Calu3 (cell line): ENCODE results near the gene SSU72. TPM values are rescaled to one million over a fixed set of nuclear protein-coding genes. Genes with fewer than 3 reads are reported as not detected.

Source experiments
- BruUV-seq: library from RNA; stranded (reverse); fragments of 400-500 nt; replicated peaks from 2 replicates; lab custom pipeline; 2021; lab: Mats Ljungman, UMichigan
- CTCF ChIA-PET: fragments of 300-600 bp; sonication (Branson Sonifier 250); formaldehyde crosslinking; loops from one replicate; lab custom pipeline; 2022; ENCODE audit warnings: antibody characterized with exemption; lab: Charles Lee
- DNase-seq: peaks from one replicate; pipeline ENCODE4 v3.0.0; 2022
- H3K27ac Mint-ChIP-seq: one replicate; pipeline ENCODE4 v1.8.0; 2022; ENCODE audit warnings: mixed read lengths; ENCODE audit not compliant: unreplicated experiment
- H3K27me3 Mint-ChIP-seq: one replicate; pipeline ENCODE4 v1.8.0; 2022; ENCODE audit warnings: mixed read lengths; ENCODE audit not compliant: unreplicated experiment
- H3K36me3 Mint-ChIP-seq: one replicate; pipeline ENCODE4 v1.8.0; 2022; ENCODE audit warnings: mild to moderate bottlenecking, moderate library complexity, mixed read lengths; ENCODE audit not compliant: insufficient read depth, unreplicated experiment
- H3K4me1 Mint-ChIP-seq: one replicate; pipeline ENCODE4 v1.8.0; 2022; ENCODE audit warnings: mild to moderate bottlenecking, low read depth, mixed read lengths; ENCODE audit not compliant: unreplicated experiment
- H3K4me3 Mint-ChIP-seq: one replicate; pipeline ENCODE4 v1.8.0; 2022; ENCODE audit warnings: mild to moderate bottlenecking, low read depth, moderate library complexity, mixed read lengths; ENCODE audit not compliant: unreplicated experiment
- H3K9me3 Mint-ChIP-seq: one replicate; pipeline ENCODE4 v1.8.0; 2022; ENCODE audit warnings: low read depth, mixed read lengths; ENCODE audit not compliant: unreplicated experiment
- intact Hi-C: fragments of 100-400 bp; cut with micrococcal nuclease; formaldehyde crosslinking; loops from one replicate; pipeline ENCODE4 v1.10.0; 2022; ENCODE audit not compliant: unreplicated experiment
- total RNA-seq: library from RNA; stranded (reverse); gene quantifications from 2 replicates; pipeline ENCODE4 v1.2.3, GENCODE V29; 2022
- TF ChIP-seq, protein P1 (sequence below): fragments of 200-600 bp; IDR thresholded peaks from one replicate; pipeline ENCODE4 v1.8.0; 2022; ENCODE audit warnings: antibody characterized with exemption; ENCODE audit not compliant: unreplicated experiment

Gene SSU72
- total RNA-seq, 1 experiment from 2014 or later = 105 TPM

DNA sequence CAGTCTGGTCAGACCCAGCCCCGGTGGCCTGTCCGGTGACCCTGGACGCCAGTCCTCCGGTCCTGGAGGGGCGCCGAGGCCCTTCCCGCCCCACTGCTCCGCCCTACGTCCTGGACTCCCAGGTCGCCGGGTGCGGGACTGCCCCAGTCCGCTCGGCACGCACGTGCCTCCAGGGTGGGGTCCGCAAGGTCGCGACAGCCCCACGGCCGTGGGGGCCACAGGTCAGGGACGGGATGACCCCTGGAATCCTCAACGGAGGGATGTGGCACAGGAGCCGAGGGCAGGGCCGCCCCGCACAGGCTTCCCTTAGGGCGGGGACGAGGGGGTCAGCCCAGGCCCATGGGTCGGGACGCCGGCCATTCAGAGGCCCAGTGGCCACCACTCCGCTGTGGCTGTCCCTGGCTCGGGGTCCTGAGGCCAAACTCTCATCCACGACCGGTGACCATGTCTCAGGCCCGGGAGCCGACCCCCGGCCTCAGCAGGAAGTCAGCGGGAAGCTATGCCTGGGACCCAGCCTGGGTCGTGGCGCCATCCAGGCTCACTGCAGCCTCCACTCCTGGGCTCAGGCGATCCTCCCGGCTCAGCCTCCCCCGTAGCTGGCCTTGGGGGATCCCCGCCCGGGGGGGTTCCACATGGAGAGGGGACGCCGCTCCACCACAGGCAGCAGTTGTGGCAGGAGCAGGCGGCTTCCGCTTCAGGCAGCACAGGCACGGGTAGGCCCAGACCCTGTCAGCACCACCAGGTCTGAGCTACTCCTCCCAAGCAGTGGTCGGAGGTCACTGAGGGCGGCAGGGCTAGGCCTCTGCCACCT is 33.6 kb downstream of the SSU72 start:
- no peaks in the 10 kb centered on the region for H3K4me1 Mint-ChIP-seq
- H3K27ac Mint-ChIP-seq = no peak overlapping the region
- peaks cover 39% of the 10 kb centered on the region for H3K36me3 Mint-ChIP-seq
- H3K4me3 Mint-ChIP-seq = no peak overlapping the region
- no peaks in the 10 kb centered on the region for H3K27me3 Mint-ChIP-seq
- CTCF ChIA-PET = no interaction called here
- intact Hi-C loops = no loop called here
- TF ChIP-seq, protein P1, sequence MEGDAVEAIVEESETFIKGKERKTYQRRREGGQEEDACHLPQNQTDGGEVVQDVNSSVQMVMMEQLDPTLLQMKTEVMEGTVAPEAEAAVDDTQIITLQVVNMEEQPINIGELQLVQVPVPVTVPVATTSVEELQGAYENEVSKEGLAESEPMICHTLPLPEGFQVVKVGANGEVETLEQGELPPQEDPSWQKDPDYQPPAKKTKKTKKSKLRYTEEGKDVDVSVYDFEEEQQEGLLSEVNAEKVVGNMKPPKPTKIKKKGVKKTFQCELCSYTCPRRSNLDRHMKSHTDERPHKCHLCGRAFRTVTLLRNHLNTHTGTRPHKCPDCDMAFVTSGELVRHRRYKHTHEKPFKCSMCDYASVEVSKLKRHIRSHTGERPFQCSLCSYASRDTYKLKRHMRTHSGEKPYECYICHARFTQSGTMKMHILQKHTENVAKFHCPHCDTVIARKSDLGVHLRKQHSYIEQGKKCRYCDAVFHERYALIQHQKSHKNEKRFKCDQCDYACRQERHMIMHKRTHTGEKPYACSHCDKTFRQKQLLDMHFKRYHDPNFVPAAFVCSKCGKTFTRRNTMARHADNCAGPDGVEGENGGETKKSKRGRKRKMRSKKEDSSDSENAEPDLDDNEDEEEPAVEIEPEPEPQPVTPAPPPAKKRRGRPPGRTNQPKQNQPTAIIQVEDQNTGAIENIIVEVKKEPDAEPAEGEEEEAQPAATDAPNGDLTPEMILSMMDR = no peak
- BruUV-seq = no TSS peak
- no peak for DNase-seq
- no peaks in the 10 kb centered on the region for H3K9me3 Mint-ChIP-seq

- Mint-ChIP-seq H3K36me3 (peaks cover 35% of the 10 kb centered on the region), H3K27ac (no peak within 1 kb of the TSS), H3K27me3 (no peaks in the 10 kb centered on the region), H3K9me3 (no peaks in the 10 kb centered on the region), H3K4me3 (no peak within 1 kb of the TSS), H3K4me1 (no peaks in the 10 kb centered on the region)
- TF ChIP-seq, protein P1 = no peak
- BruUV-seq = no TSS peak
- DNase-seq = no peak
- CTCF ChIA-PET = no interaction called here
- intact Hi-C loops = no loop called here
Measured at GRCh38 chr1:1540090-1540817, 34.4 kb downstream of the SSU72 start, which contains the start of gene TMEM240. Gene TMEM240 (minus strand): TSS chr1:1540624. CDS start chr1:1540346, 278 bp downstream.

DNA sequence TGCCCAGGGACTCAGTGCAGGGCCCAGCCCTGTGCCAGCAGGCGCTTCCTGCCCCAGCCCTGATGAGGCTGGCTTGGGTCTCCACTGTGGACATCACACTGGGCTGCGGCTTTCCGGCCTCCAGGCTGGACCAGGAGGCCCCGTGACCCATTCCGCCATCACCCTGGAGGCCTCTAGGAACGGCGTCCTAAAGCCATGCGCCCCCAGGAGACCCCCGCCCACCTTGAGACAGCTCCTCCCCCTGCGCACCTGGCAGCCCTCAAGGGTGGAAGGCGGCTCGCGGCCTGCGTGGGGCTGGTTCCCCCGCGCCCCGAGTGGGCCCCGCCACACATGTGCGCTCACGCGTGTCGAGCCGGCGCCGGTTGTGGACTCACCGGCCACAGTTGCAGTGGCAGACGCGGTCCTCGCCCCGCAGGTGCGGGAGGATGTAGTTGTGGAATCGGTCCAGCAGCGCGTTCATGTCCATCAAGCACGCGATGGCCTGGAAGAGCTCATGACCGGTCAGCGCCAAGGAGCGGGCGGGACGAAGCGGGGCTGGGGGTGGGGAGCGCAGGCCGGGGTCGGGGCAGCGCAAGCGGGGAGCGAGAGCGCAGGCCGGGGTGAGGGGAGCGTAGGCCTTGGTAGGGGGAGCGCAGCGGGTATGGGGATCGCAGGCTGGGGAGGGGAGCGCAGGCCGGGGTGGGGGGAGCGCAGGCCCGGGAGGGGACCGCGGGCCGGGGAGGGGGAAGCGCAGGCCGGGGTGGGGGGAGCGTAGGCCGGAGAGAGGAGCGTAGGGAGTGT is 35.2 kb downstream of the SSU72 start:
- no peaks in the 10 kb centered on the region for H3K27me3 Mint-ChIP-seq
- TF ChIP-seq, protein P1 = no peak
- no peaks in the 10 kb centered on the region for H3K4me1 Mint-ChIP-seq
- no TSS peak for BruUV-seq
- intact Hi-C loops = no loop called here
- H3K4me3 Mint-ChIP-seq = no peak overlapping the region
- CTCF ChIA-PET = no interaction called here
- no peak overlapping the region for H3K27ac Mint-ChIP-seq
- peaks cover 28% of the 10 kb centered on the region for H3K36me3 Mint-ChIP-seq
- DNase-seq = no peak
- no peaks in the 10 kb centered on the region for H3K9me3 Mint-ChIP-seq

GRCh38 chr1:1538989-1539309 is 35.7 kb downstream of the SSU72 start:
- DNase-seq = no peak
- Mint-ChIP-seq H3K4me1 (no peaks in the 10 kb centered on the region), H3K9me3 (no peaks in the 10 kb centered on the region), H3K36me3 (peaks cover 27% of the 10 kb centered on the region), H3K27ac (no peak overlapping the region), H3K27me3 (no peaks in the 10 kb centered on the region), H3K4me3 (no peak overlapping the region)
- intact Hi-C loops = no loop called here
- CTCF ChIA-PET = no interaction called here
- BruUV-seq = no TSS peak
- TF ChIP-seq, protein P1 = no peak
